Urothelium cell line (cell line): Measurements from ENCODE around the gene EIF2S3.
"Not testable (repeated sequence)": the region's sequence is repeated elsewhere in the genome, so short reads cannot be mapped to it uniquely, and the experiment has no call there.

ENCODE experiments used
- DNase-seq: peaks from one replicate; pipeline ENCODE4 v3.0.0; 2011; ENCODE audit warnings: low spot score, mixed read lengths
- FAIRE-seq: peaks from 2 replicates; lab custom pipeline; 2011; peaks lifted over from hg19 to GRCh38; lab: Jason Lieb, UNC

Gene EIF2S3

GRCh38 chrX:24046060-24046459 lies 8.7 kb upstream of the EIF2S3 start:
- DNase-seq, FAIRE-seq: not testable (repeated sequence)

- not testable (repeated sequence) for DNase-seq, FAIRE-seq
These were observed 5.1 kb upstream of the EIF2S3 start for GRCh38 chrX:24049643-24050042.

GRCh38 chrX:24050522-24051318 lies 4.0 kb upstream of the EIF2S3 start:
- not testable (repeated sequence) for DNase-seq, FAIRE-seq

GRCh38 chrX:24055043-24055356 lies 244 bp downstream of the EIF2S3 start:
- no peak for FAIRE-seq
- DNase-seq, result no peak

- no peak for DNase-seq
- no peak for FAIRE-seq
These were observed 8.7 kb downstream of the EIF2S3 start for GRCh38 chrX:24063488-24063887.

GRCh38 chrX:24069877-24070276 lies 15.1 kb downstream of the EIF2S3 start:
- FAIRE-seq (no peak), DNase-seq (no peak)

GRCh38 chrX:24079411-24079810 lies 24.7 kb downstream of the EIF2S3 start:
- no peak for FAIRE-seq
- no peak for DNase-seq

- not testable (repeated sequence) for FAIRE-seq
These were observed 25.5 kb downstream of the EIF2S3 start for GRCh38 chrX:24080245-24080644.

GRCh38 chrX:24080704-24081103 lies 25.9 kb downstream of the EIF2S3 start:
- no peak for DNase-seq
- FAIRE-seq, result no peak

More at GRCh38 chrX:24080245-24080644, 25.5 kb downstream of the EIF2S3 start:
- DNase-seq, result not testable (repeated sequence)

- DNase-seq (peak; percentile 1), FAIRE-seq (no peak)
These were observed 27.0 kb downstream of the EIF2S3 start for GRCh38 chrX:24081661-24082154.

- FAIRE-seq (no peak), DNase-seq (no peak)
These were observed 27.7 kb downstream of the EIF2S3 start for GRCh38 chrX:24082447-24082846.

- DNase-seq, result no peak
- no peak for FAIRE-seq
These were observed 30.3 kb downstream of the EIF2S3 start for GRCh38 chrX:24085101-24085500.

- no peak for FAIRE-seq
These were observed 35.8 kb downstream of the EIF2S3 start for GRCh38 chrX:24090300-24091200.

GRCh38 chrX:24093746-24094145 lies 39.0 kb downstream of the EIF2S3 start:
- DNase-seq (no peak), FAIRE-seq (no peak)

More at GRCh38 chrX:24090300-24091200, 35.8 kb downstream of the EIF2S3 start:
- DNase-seq, result no peak

GRCh38 chrX:24097741-24098260 lies 43.0 kb downstream of the EIF2S3 start:
- FAIRE-seq, result no peak

GRCh38 chrX:24098932-24099331 lies 44.2 kb downstream of the EIF2S3 start:
- FAIRE-seq (no peak), DNase-seq (no peak)

More at GRCh38 chrX:24097741-24098260, 43.0 kb downstream of the EIF2S3 start:
- DNase-seq, result no peak

- FAIRE-seq (no peak), DNase-seq (no peak)
These were observed 44.6 kb downstream of the EIF2S3 start for GRCh38 chrX:24099394-24099793.

GRCh38 chrX:24100713-24101112 lies 46.0 kb downstream of the EIF2S3 start:
- DNase-seq (no peak), FAIRE-seq (no peak)

- no peak for FAIRE-seq
These were observed 55.3 kb downstream of the EIF2S3 start for GRCh38 chrX:24110069-24110468.

GRCh38 chrX:24113181-24113580 lies 58.4 kb downstream of the EIF2S3 start:
- DNase-seq, result no peak
- no peak for FAIRE-seq

More at GRCh38 chrX:24110069-24110468, 55.3 kb downstream of the EIF2S3 start:
- no peak for DNase-seq

GRCh38 chrX:24117258-24117657 lies 62.5 kb downstream of the EIF2S3 start:
- no peak for FAIRE-seq
- peak; percentile 2 for DNase-seq
